ENCODE measurements around the gene TGM1.
"Not testable (repeated sequence)": the region's sequence is repeated elsewhere in the genome, so short reads cannot be mapped to it uniquely, and the experiment has no call there.

TGM1 gene

GRCh38 chr14:24252289-24253124 is 10.5 kb downstream of the TGM1 start:
- DNase-seq = no peak

- no peak for DNase-seq
Measured at GRCh38 chr14:24251880-24252288, 11.1 kb downstream of the TGM1 start.

DNA sequence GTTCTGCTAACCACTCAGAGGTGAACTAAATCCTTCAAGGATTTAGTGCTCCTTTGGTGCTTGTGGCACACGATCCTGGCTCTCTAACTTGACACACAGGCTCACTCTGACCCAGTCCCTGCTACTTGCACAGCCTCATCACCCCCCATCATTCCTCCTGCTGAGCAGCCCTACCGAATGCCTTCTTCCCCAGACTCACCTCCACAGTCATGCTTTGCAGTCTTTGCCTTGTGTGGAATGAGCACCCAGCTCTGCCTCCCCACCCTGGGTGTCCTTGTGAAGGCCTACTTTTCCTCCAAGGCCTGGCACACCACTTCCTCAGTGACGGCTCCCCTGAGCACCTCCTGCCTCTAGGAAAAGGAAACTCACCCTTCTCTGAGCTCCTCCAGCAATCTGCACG is 12.6 kb downstream of the TGM1 start:
- no peak for DNase-seq

GRCh38 chr14:24249230-24250021 is 13.6 kb downstream of the TGM1 start:
- DNase-seq = no peak

DNA sequence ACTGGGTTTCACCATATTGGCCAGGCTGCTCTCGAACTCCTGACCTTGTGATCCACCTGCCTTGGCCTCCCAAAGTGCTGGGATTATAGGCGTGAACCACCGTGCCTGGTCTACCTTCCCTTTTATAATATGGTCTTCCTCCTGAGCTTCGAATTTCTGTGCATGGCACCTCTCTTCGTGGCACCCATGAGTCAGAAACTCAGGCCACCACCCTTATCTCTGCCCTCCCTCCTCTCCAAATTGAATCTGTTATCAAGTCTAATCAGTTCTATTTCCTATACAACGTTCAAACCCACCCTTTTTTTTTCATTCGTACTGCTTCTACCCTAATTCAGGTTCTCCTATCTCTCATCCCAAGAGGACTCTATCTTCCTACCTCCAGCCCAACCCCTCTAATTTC is 15.6 kb downstream of the TGM1 start:
- DNase-seq = no peak

DNA sequence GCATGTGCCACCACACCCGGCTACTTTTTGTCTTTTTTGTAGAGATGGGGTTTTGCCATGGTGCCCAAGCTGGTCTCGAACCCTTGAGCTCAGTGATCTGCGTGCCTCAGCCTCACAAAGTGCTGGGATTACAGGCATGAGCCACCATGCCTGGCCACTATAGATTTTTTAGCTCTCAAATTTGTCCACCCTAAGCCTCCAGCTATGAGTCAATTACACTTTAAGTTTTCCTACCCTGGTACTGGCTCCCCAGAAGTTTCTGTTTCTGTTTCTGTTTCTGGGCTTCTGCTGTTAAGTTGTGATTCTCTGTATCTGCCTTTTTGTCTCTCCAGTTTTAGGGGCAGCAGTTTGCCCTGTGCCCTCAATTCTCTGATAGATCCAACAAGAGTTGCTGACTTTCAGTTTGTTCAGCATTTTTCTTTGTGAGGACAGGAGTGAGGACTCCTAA is 16.2 kb downstream of the TGM1 start:
- DNase-seq = no peak

GRCh38 chr14:24245350-24245749 is 17.6 kb downstream of the TGM1 start:
- DNase-seq = not testable (repeated sequence)

GRCh38 chr14:24243336-24243836 is 19.6 kb downstream of the TGM1 start:
- no peak for DNase-seq

- peak; percentile 95 for DNase-seq
Measured at GRCh38 chr14:24241829-24242443, 21.0 kb downstream of the TGM1 start.

GRCh38 chr14:24240110-24240918 is 22.7 kb downstream of the TGM1 start:
- no peak for DNase-seq

DNA sequence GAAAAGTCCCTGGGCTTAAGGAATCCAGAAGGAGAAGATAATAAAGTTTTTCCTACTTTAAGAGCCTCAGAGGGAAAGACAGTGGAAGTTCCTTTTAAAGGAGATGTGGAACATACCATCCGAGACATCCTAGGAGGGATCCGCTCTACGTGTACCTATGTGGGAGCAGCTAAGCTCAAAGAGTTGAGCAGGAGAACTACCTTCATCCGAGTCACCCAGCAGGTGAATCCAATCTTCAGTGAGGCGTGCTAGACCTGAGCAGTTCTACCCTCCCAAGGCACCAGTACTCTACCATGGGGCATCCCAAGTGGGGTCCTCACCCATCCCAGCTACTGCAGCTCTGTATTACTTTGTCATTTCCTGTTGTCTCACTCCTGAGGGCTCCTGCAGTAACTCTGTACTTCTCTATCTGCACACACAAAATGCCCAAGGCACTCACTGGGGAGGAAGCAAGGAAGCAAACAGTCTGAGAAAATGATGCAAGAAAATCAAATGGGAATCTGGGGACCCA is 24.4 kb downstream of the TGM1 start:
- no peak for DNase-seq

GRCh38 chr14:24238123-24238522 is 24.9 kb downstream of the TGM1 start:
- no peak for DNase-seq

DNA sequence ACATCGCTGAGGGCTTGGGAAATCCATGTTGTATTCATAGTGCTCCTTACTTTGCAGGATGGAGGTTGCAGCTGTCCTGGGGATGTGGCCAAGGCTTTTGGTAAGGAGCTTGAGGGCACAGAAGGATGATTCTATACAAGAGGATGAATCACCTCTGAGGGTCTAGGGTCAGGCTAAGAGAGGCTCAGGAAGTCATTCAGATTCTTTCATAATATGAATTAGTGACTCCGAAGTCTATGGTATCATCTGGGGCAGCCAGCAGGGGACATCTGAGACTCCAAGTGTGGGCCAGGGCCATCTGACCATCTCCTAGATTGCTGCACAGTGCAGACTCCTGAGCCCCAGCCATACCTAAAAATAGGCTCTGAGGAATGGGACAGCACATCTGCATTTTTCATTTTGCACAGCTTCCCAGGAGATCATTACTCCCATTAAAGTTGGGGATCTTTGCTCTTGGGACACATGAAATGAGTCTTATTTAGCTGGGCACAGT is 25.5 kb downstream of the TGM1 start:
- DNase-seq = no peak

DNA sequence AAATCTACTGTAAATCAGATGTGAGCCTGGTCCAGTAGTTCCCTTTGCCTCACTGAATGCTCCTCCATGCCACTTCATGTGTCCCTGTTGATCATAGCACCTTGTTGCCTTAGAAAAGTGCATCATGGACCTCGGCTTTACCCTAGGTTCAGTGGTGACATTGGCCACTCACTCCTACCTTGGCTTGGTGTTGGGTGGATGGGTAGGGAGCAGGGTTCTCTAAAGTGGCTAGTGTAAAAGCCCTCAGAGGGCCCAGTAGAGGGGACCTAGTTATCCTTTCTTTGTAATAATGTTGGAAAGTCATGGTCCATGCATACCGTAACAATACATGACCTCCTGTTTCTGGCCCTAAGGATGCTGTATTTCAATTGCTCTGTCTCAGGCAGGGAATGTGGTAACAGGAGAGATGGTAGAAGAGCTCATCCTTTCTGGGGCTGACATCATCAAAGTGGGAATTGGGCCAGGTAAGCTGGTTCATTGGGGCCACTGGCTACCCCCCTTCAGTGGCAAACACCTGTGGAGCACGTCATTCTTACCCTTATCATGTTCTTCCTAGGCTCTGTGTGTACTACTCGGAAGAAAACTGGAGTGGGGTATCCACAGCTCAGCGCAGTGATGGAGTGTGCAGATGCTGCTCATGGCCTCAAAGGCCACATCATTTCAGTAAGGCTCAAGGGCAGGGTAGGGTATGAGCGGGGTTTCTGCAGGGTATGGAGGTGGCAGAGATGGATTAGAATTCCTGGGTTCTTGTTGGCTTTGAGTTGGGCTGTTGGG is 26.1 kb downstream of the TGM1 start:
- DNase-seq = no peak

DNA sequence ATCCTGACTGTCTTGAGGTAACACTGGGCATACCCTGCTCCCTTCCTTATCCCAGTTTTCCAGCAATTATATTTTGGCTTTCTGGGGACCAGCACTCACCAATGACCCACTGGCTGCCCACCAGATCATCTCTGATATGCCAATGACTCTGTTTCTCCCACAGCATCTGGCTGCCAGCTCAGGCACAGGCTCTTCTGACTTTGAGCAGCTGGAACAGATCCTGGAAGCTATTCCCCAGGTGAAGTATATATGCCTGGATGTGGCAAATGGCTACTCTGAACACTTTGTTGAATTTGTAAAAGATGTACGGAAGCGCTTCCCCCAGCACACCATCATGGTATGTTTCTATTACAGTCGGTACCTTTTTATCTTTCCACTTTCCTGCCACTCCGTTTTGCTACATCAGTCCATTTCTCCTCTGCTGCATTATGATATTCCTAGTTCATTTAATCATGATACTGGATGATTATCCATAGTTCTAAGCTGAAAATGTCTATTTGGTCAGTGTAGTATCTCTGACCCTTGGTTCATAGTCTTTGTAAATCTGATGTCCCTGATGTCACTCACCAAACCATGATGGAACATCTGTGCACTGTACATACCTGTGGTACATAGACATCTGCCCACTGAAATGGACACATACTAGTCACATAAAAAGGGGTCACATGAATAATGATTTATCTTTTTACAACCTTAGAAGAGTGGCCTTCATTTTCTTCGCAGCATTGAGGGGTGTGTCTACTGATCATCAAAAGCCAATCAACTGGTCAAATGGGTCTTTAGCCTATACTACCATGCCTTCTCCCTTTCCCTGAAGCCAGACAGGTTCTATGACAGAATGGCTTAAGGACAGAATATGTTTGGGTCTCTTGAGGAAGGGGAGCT is 26.9 kb downstream of the TGM1 start:
- no peak for DNase-seq

GRCh38 chr14:24234095-24235005 is 28.6 kb downstream of the TGM1 start:
- no peak for DNase-seq

DNA sequence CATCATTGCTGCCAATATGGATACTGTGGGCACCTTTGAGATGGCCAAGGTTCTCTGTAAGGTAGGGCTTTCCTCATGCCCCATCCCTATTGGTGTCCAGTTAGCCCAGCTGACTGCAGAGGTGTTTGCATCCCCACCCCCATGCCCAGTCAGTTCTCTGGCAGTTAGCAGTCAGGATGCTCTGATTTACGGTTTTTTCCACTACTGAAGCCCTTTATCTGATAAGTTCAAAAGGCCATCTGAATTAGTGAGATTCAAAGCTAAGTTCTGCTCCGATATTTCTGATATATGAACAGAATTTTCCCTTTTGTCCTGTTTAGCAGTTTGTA is 29.5 kb downstream of the TGM1 start:
- no peak for DNase-seq

DNA sequence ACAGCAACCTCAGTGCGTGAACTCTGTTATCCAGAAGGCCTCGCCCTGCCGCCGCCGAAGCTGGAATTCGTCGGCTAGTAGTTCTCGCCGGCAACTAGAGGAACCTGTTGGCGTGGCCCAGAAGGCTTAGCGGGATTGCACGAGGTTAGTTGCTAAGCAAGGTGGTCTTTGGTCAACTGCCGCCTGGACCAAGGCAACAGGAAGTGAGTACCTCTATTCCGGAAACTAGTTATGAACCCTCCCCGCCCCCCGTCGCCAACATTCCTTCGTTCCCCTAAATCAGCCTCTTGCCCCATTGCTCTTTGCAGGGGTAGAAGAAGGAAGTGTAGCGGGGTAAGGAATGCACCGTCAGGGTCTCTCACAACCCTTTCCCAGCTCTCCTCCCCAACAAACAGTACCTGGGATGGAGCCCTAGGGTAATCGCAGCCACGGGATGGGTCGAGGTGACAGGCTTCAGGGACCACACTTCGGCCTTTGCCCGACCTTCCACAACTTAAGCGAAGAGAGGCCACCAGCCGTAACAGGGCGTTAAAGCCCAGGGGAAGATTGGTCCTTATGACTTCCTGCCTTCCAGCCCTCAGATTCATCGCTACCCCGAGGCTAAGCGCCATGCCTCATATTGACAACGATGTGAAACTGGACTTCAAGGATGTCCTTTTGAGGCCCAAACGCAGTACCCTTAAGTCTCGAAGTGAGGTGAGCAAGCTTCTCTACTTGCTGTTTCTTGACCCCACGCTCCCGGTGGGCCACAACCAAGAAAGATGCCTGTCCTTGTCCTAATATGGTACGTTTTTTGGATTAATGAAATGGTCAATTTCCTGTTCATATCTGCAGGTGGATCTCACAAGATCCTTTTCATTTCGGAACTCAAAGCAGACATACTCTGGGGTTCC is 30.1 kb downstream of the TGM1 start, which contains the start of gene GMPR2:
TSS of gene GMPR2 (plus strand) at position 285 of the 893 bp plus-strand sequence. CDS start at position 610, 325 bp downstream.
- DNase-seq = no peak
